ENCODE results near the gene CLCN7.
"Not testable (repeated sequence)": the region's sequence is repeated elsewhere in the genome, so short reads cannot be mapped to it uniquely, and the experiment has no call there.

CLCN7 gene

GRCh38 chr16:1445518-1446203 lies 29.2 kb downstream of the CLCN7 start:
- DNase-seq (ENCODE audit: low read depth), result no peak

GRCh38 chr16:1444730-1445517 lies 29.9 kb downstream of the CLCN7 start:
- DNase-seq (ENCODE audit: low read depth), result no peak

GRCh38 chr16:1443980-1444729 lies 30.7 kb downstream of the CLCN7 start, which contains the start of gene CCDC154:
Gene CCDC154 (minus strand): TSS chr16:1444556. CDS start chr16:1444322, 234 bp downstream.
- no peak for DNase-seq (ENCODE audit: low read depth)

- DNase-seq (ENCODE audit: low read depth), result no peak
These were observed 31.3 kb downstream of the CLCN7 start for GRCh38 chr16:1443403-1443973.

GRCh38 chr16:1442697-1443096 lies 32.1 kb downstream of the CLCN7 start:
- no peak for DNase-seq (ENCODE audit: low read depth)

GRCh38 chr16:1441391-1441829 lies 33.4 kb downstream of the CLCN7 start:
- DNase-seq (ENCODE audit: low read depth), result no peak

GRCh38 chr16:1439699-1440074 lies 35.1 kb downstream of the CLCN7 start:
- not testable (repeated sequence) for DNase-seq (ENCODE audit: low read depth)

- no peak for DNase-seq (ENCODE audit: low read depth)
These were observed 35.6 kb downstream of the CLCN7 start for GRCh38 chr16:1439058-1439698.

- DNase-seq (ENCODE audit: low read depth), result no peak
These were observed 36.4 kb downstream of the CLCN7 start for GRCh38 chr16:1438229-1439057.

GRCh38 chr16:1437606-1438005 lies 37.2 kb downstream of the CLCN7 start:
- DNase-seq (ENCODE audit: low read depth), result no peak

GRCh38 chr16:1436731-1437355 lies 38.0 kb downstream of the CLCN7 start:
- DNase-seq (ENCODE audit: low read depth), result no peak

GRCh38 chr16:1435921-1436697 lies 38.7 kb downstream of the CLCN7 start:
- DNase-seq (ENCODE audit: low read depth), result no peak

- no peak for DNase-seq (ENCODE audit: low read depth)
These were observed 39.9 kb downstream of the CLCN7 start for GRCh38 chr16:1434644-1435592.

GRCh38 chr16:1433756-1434155 lies 41.1 kb downstream of the CLCN7 start:
- no peak for DNase-seq (ENCODE audit: low read depth)

- no peak for DNase-seq (ENCODE audit: low read depth)
These were observed 41.6 kb downstream of the CLCN7 start for GRCh38 chr16:1433263-1433560.

GRCh38 chr16:1432388-1433262 lies 42.2 kb downstream of the CLCN7 start:
- DNase-seq (ENCODE audit: low read depth), result no peak

GRCh38 chr16:1431497-1432270 lies 43.1 kb downstream of the CLCN7 start:
- DNase-seq (ENCODE audit: low read depth), result no peak

All from activated T-cell treated with anti-CD3 and anti-CD28 coated beads for 1 hour (primary cell).